Central memory CD4-positive, alpha-beta T cell (primary cell): ENCODE data around the gene ATP8B3.

ENCODE experiments used
- DNase-seq: peaks from one replicate; pipeline ENCODE4 v3.0.0; 2022

The ATP8B3 gene

GRCh38 chr19:1736280-1736679, 75.8 kb downstream of the ATP8B3 start:
- no peak for DNase-seq

- no peak for DNase-seq
Measured at GRCh38 chr19:1734321-1734966, 77.6 kb downstream of the ATP8B3 start.
